ENCODE results near the gene SLC39A3. TPM values are rescaled to one million over a fixed set of nuclear protein-coding genes. Genes with fewer than 3 reads are reported as not detected.

The SLC39A3 gene
- total RNA-seq, 8 experiments from 2014 or later = 13.7 to 33.4 (median 26.4) TPM

DNA sequence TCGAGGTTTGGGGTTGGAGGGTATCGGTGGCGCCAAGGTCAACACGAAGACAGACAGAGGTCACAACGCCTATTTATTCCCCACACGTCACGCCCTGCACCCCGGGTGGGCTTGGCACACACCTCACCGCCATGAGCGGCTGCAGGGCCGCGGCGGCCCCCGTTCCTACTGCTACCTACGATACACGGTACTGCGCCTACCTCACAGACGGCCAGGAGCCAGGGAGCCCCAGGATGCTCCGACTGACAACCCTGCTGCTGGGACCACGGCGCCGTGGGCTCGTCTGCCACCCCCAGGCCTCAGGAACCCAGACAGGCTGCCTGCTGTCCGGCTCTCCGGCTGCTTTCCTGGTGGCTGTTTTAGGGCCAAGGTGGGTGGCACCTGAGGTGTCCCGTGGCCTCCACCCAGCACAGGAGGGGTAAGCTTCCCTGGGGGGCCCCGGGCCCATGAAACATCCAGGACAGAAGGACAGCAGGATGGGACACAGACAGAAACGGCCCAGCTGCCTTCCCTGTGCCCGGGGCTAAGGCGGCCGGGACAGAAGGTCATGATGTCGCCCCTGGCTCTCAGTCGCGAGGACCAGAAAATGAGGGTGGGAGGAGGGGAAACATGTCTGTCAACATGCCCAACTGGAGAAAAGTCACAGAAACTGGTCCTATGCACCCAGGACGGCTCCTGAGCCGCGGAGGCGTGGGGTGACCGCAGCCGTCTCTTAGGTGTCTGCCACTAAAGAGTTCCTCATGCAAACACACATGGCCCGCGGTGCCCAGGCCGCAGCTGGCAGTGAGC, 15.0 kb upstream of the SLC39A3 start:
- H3K27ac ChIP-seq = no peak overlapping the region
- H3K4me1 ChIP-seq (replicated peaks in 1 of 2) = no peaks in the 10 kb centered on the region
- 60 to 100% (median 92%) methylated on average over 1 to 8 of the region's 43 CpGs; no CpG with 5 or more reads in 7 of the 10 experiments for WGBS, 10 experiments
- in situ Hi-C loops (cut with MboI; ENCODE audit: low pct_unique_long_range_greater_than_20kb in 2 of 9, low sequenced_read_pairs in 9 of 9, unreplicated experiment in 9 of 9) = no loop called here
- H3K4me3 ChIP-seq = no peak overlapping the region
- ATAC-seq (replicated peaks in 6 of 8) = peak in 4 of 8 experiments; percentile 14 to 18 (median 15)

DNA sequence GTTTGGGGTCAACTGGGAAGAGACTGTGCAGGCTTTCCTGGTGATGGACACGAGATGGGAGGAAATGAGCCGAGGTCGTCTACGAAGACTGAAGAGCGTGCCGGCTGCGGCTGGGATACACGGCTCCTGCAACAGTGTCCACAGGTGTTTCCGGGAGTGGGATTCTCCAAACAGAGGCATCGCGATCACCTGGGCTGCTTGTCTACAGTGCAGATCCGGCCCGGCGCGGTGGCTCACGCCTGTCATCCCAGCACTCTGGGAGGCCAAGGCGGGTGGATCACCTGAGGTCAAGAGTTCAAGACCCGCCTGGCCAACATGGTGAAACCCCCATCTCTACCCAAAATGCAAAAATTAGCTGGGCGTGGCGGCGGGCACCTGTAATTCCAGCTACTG, 11.6 kb upstream of the SLC39A3 start:
- in situ Hi-C loops (cut with MboI; ENCODE audit: low pct_unique_long_range_greater_than_20kb in 2 of 9, low sequenced_read_pairs in 9 of 9, unreplicated experiment in 9 of 9) = no loop called here

DNA sequence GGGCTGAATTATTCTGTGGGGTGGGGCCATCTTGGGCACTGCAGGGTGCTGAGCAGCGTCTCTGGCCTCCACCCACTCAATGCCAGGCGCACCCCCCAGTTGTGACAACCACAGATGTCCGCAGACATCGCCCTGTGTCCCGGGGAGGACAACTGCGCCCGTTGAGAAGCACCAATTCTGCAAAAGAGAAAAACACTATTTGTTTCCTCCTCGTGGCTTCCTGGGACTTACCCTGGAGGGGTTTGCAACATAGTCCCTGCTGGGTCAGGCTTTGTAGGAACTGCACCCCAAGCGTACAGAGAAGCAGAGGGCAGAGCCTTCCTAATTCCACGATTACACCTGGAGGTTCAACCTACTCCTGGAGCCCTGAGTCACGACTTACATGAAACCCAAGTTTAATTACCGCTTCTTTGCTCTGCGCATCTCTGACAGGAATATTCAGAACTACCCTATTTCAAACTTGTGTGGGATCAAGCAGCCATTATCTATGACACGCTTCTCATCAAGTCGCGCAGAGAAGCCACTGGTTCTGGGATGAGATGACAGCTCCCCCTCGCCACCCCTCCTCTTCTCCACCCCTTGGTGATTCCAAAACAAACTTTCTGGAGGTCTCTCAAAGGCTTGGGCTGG, 11.1 kb upstream of the SLC39A3 start:
- no peak overlapping the region for H3K27ac ChIP-seq
- WGBS, 10 experiments = 30 to 100% (median 69%) methylated on average over 2 to 12 of the region's 17 CpGs; no CpG with 5 or more reads in 4 of the 10 experiments
- in situ Hi-C loops (cut with MboI; ENCODE audit: low pct_unique_long_range_greater_than_20kb in 2 of 9, low sequenced_read_pairs in 9 of 9, unreplicated experiment in 9 of 9) = no loop called here
- H3K4me3 ChIP-seq = no peak overlapping the region
- no peak for ATAC-seq (replicated peaks in 6 of 8)
- H3K4me1 ChIP-seq (replicated peaks in 1 of 2) = no peaks in the 10 kb centered on the region

More for the DNA sequence above, 11.6 kb upstream of the SLC39A3 start:
- ATAC-seq (replicated peaks in 6 of 8) = no peak
- no peaks in the 10 kb centered on the region for H3K4me1 ChIP-seq (replicated peaks in 1 of 2)
- no peak overlapping the region for H3K4me3 ChIP-seq
- H3K27ac ChIP-seq = no peak overlapping the region
- WGBS, 10 experiments = 79 to 88% (median 81%) methylated on average over 5 to 20 of the region's 21 CpGs; no CpG with 5 or more reads in 7 of the 10 experiments

DNA sequence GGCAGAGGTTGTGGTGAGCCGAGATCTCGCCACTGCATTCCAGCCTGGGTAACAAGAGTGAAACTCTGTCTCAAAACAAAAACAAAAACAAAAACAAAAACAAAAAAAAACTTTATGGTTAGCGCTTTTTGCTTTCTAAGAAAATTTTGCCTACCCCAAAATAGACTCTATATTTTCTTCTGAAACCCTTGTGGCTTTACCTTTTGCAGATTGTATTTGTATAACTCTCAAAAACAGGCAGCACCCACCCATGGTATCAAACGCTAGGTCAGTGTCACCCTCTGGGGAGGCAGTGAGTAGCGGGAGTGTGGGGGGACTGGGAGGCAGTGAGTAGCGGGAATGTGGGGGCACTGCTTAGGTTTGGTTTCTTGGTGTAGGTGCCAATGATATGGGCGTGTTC, 7.5 kb upstream of the SLC39A3 start:
- Histone ChIP-seq H3K27ac (no peak overlapping the region), H3K4me3 (no peak overlapping the region), H3K4me1 (replicated peaks in 1 of 2) (no peaks in the 10 kb centered on the region)
- 0 to 100% (median 77%) methylated on average over 1 to 5 of the region's 7 CpGs; no CpG with 5 or more reads in 4 of the 10 experiments for WGBS, 10 experiments
- no peak for ATAC-seq (replicated peaks in 6 of 8)
- in situ Hi-C loops (cut with MboI; ENCODE audit: low pct_unique_long_range_greater_than_20kb in 2 of 9, low sequenced_read_pairs in 9 of 9, unreplicated experiment in 9 of 9) = loop anchor here in 2 of 9 experiments (5.0 to 10.0 kb wide), 2 partner anchors 93 to 95 kb away; no protein-coding TSS in a partner anchor

DNA sequence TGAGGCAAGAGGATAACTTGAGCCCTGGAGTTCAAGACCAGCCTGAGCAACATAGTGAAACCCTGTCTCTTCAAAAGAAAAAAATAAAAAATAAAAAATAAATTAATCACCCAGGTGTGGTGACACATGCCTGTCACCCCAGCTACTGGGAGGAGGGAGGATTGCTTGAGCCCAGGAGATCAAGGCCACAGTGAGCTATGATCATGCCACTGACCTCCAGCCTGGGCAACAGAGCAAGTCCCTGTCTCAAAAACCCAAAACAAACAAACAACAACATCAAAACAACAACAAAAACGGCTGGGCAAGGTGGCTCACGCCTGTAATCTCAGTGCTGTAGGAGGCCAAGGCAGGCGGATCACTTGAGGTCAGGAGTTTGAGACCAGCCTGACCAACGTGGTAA, 4.3 kb upstream of the SLC39A3 start:
- 0 to 20% (median 11%) methylated on average over 1 to 4 of the region's 4 CpGs; no CpG with 5 or more reads in 2 of the 10 experiments for WGBS, 10 experiments
- Histone ChIP-seq H3K4me1 (replicated peaks in 1 of 2) (peaks cover 0 to 2% of the 10 kb centered on the region in 2 donors), H3K27ac (no peak overlapping the region), H3K4me3 (no peak overlapping the region)
- no peak for ATAC-seq (replicated peaks in 6 of 8)
- in situ Hi-C loops (cut with MboI; ENCODE audit: low pct_unique_long_range_greater_than_20kb in 2 of 9, low sequenced_read_pairs in 9 of 9, unreplicated experiment in 9 of 9) = loop anchor here in 1 of 9 experiments (10.0 kb wide), 1 partner anchor 89 kb away; no protein-coding TSS in a partner anchor

DNA sequence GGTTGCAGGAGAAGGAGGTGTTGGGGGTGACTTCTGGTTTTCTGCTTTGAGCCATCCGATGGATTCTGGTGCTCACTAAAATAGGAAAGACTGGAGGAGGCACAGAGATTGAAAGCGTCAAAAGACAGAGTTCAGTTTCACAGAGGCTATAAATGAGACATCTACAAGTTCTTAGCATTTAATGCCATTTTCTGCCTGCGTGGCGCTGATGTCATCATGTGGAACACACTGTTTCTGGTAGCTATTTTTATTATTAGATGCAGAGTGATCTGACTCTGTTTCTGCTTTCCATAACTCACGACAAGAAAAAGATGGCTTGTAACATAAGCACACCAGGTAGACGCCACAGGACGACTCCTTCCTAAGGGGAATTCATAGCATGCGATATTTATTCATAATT, 3.3 kb upstream of the SLC39A3 start:
- 6 to 80% (median 47%) methylated on average over 1 to 8 of the region's 8 CpGs; no CpG with 5 or more reads in 1 of the 10 experiments for WGBS, 10 experiments
- no peak overlapping the region for H3K27ac ChIP-seq
- no peak overlapping the region for H3K4me3 ChIP-seq
- peaks cover 0 to 4% of the 10 kb centered on the region in 2 donors for H3K4me1 ChIP-seq (replicated peaks in 1 of 2)
- in situ Hi-C loops (cut with MboI; ENCODE audit: low pct_unique_long_range_greater_than_20kb in 2 of 9, low sequenced_read_pairs in 9 of 9, unreplicated experiment in 9 of 9) = loop anchor here in 1 of 9 experiments (10.0 kb wide), 1 partner anchor 88 kb away; no protein-coding TSS in a partner anchor
- no peak for ATAC-seq (replicated peaks in 6 of 8)

DNA sequence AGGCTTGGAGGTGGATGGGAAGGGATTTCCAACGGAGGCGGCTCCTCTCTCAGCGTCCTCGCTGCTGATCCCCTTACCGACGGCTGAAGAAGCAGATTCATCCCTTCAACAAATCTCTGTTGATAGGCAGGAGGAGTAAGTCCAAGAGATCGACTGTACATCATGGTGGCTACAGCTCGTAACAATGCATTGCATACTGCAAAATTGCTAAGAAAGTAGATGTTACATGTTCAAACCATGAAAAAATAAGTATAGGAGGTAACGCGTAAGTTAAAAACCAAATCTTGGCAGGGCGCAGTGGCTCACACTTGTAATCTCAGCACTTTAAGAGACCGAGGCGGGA, 468 bp upstream of the SLC39A3 start:
- peak overlapping the region; percentile 3 to 92 (median 80) for H3K4me3 ChIP-seq
- in situ Hi-C loops (cut with MboI; ENCODE audit: low pct_unique_long_range_greater_than_20kb in 2 of 9, low sequenced_read_pairs in 9 of 9, unreplicated experiment in 9 of 9) = loop anchor here in 1 of 9 experiments (10.0 kb wide), 1 partner anchor 85 kb away; no protein-coding TSS in a partner anchor

DNA sequence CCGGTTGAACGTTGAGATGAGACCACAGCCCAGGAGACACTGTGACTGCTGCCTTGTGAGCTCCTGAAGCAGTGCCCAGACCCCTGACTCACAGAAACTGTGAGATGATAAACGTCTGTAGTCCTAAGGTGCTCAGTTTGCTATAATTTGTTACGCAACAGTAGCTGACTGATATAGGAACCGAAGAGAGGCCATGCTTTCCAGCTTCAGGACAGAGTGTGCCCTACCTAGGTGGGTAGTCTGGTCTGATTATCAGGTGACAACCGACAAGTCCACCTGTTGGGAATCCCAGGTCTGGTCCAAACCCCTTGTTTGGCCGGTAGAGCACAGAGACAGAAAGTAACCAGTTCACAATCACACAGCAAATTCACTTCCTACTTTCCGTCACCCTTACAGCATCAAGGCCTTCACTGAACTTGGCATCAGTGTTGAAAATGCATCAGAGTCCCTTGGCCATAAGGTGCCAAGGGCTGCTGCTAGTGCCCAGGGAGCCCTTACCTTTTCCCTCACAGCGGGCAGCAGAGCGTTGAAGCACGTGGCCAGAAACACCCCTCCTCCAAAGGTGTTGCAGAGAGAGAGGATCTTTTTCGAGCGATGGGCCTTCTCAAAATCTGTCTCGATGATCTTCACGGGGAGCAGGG, 3.1 kb downstream of the SLC39A3 start:
- in situ Hi-C loops (cut with MboI; ENCODE audit: low pct_unique_long_range_greater_than_20kb in 2 of 9, low sequenced_read_pairs in 9 of 9, unreplicated experiment in 9 of 9) = no loop called here
- ATAC-seq (replicated peaks in 6 of 8) = no peak
- Histone ChIP-seq H3K4me1 (replicated peaks in 1 of 2) (peaks cover 11 to 16% of the 10 kb centered on the region in 2 donors), H3K4me3 (no peak overlapping the region), H3K27ac (no peak overlapping the region)
- WGBS, 10 experiments = 80 to 100% (median 98%) methylated on average over 1 to 10 of the region's 15 CpGs; no CpG with 5 or more reads in 3 of the 10 experiments

More for the DNA sequence above, 468 bp upstream of the SLC39A3 start:
- 23 to 97% (median 59%) methylated on average over 3 to 13 of the region's 13 CpGs; no CpG with 5 or more reads in 2 of the 10 experiments for WGBS, 10 experiments
- peaks cover 0 to 4% of the 10 kb centered on the region in 2 donors for H3K4me1 ChIP-seq (replicated peaks in 1 of 2)
- ATAC-seq (replicated peaks in 6 of 8) = no peak
- H3K27ac ChIP-seq = no peak overlapping the region

DNA sequence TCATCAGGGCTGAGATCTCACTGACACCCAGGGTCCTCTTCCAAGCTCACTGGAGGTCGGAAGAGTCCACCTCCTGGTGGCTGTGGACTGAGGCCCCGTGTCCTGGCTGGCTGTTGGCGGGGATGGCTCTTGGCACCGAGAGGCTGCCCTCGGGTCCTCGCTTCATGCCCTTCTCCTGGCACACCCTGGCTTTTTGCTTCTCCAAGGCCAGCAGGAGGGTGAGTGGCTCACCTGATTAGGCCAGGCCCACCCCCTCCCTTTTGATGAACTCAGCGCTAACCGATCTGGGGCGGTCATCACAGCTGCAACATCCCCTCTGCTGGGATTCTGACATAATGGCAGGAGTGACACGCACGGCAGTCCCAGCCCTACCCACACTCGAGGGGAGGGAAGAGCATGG, 4.4 kb downstream of the SLC39A3 start:
- 88 to 91% methylated on average over 4 to 9 of the region's 12 CpGs; no CpG with 5 or more reads in 8 of the 10 experiments for WGBS, 10 experiments
- ATAC-seq (replicated peaks in 6 of 8) = no peak

DNA sequence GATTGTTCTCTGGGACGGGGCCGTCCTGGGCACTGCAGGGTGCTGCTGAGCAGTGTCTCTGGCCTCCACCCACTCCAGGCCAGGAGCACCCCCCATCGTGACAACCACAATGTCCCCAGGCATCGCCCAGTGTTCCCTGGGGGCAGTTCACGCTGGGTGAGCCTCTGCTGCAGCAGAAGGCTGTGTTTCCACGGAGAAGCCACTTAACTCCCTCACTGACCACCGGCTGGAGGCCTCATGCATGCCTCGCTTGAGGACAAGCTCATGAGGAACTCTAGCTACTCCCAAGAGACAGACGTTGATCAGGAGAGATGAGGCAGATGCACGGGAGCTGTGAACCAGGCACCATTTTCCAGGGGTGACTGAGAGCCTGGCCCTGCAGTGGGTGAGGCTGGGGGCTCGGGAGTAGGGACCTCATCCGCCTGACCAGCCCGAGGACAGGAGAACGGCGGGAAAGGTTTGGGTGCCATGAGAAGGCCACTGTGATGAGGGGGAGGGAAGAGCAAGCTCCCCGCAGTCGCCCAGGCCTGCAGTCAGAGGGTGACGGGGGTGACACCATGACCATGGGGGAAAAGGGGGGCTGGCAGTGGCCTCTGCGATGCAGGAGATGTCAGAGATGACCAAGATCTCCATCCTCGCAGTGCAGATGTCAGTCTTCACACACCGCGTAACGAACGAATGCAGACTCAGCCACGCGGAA, 5.1 kb downstream of the SLC39A3 start:
- 70 to 90% (median 90%) methylated on average over 2 to 4 of the region's 26 CpGs; no CpG with 5 or more reads in 6 of the 10 experiments for WGBS, 10 experiments
- Histone ChIP-seq H3K4me3 (no peak overlapping the region), H3K27ac (peak overlapping the region; percentile 30 to 71), H3K4me1 (replicated peaks in 1 of 2) (peaks cover 16 to 18% of the 10 kb centered on the region in 2 donors)
- peak in 2 of 8 experiments; percentile 4 to 13 for ATAC-seq (replicated peaks in 6 of 8)
- in situ Hi-C loops (cut with MboI; ENCODE audit: low pct_unique_long_range_greater_than_20kb in 2 of 9, low sequenced_read_pairs in 9 of 9, unreplicated experiment in 9 of 9) = no loop called here

More for the DNA sequence above, 4.4 kb downstream of the SLC39A3 start:
- Histone ChIP-seq H3K4me3 (no peak overlapping the region), H3K27ac (no peak overlapping the region), H3K4me1 (replicated peaks in 1 of 2) (peaks cover 16 to 18% of the 10 kb centered on the region in 2 donors)
- in situ Hi-C loops (cut with MboI; ENCODE audit: low pct_unique_long_range_greater_than_20kb in 2 of 9, low sequenced_read_pairs in 9 of 9, unreplicated experiment in 9 of 9) = no loop called here

DNA sequence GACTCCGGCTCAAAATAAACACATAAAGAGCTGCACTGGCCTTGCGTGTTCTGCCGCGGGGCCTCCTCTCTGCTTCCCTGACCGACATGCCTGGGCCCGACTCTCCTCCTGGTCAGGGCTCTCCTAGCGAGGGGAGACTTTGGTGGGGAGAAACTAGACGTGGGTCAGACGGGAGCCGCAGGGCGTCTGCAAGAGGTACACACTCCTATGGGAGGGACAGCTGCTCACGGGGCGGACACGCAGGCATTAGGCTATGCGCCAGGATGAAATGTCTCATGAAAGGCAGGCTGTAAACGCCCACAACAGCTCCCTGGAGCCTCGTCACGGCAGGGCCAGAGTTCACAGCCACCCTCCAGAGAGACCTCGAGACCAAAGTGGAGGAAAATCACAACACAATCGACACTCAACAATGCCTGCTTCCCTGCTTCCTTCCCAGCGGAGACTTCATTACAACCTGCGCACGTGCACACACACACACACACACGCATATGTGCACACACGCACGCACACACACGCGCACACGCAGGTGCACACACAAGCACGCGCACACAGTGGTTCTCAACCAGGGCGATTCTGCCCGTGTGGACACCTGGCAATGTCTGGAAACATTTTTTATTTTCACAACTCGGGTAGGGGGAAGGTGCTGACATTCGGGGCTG, 5.8 kb downstream of the SLC39A3 start:
- Histone ChIP-seq H3K4me1 (replicated peaks in 1 of 2) (peaks cover 15 to 16% of the 10 kb centered on the region in 2 donors), H3K4me3 (no peak overlapping the region), H3K27ac (peak overlapping the region; percentile 30 to 71)
- peak; percentile 3 to 100 (median 54) for ATAC-seq (replicated peaks in 6 of 8)
- in situ Hi-C loops (cut with MboI; ENCODE audit: low pct_unique_long_range_greater_than_20kb in 2 of 9, low sequenced_read_pairs in 9 of 9, unreplicated experiment in 9 of 9) = no loop called here
- WGBS, 10 experiments = 60 to 97% (median 87%) methylated on average over 1 to 14 of the region's 35 CpGs; no CpG with 5 or more reads in 5 of the 10 experiments

DNA sequence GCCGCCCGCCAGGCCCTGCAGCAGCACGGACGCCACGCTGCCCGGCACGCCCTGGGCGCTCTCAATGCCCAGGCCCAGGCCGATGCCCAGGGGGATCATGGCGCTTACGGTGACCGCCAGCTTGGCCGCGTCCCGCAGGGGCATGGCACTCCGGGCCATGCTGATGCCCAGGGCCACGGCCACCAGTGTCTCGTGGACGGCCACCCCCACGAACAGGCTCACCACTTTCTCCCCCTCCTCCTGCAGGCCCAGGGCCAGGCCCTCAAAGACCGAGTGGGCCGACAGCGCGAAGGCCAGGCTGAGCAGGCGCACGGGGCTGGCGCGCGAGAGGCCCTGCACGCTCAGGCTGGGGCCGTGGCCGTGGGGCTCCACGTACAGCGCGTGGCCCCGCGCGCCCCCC, 6.9 kb downstream of the SLC39A3 start:
- H3K4me1 ChIP-seq (replicated peaks in 1 of 2) = peaks cover 14 to 16% of the 10 kb centered on the region in 2 donors
- no peak overlapping the region for H3K27ac ChIP-seq
- peak in 1 of 8 experiments; percentile 5 for ATAC-seq (replicated peaks in 6 of 8)
- in situ Hi-C loops (cut with MboI; ENCODE audit: low pct_unique_long_range_greater_than_20kb in 2 of 9, low sequenced_read_pairs in 9 of 9, unreplicated experiment in 9 of 9) = no loop called here
- 92 to 100% (median 99%) methylated on average over 1 to 18 of the region's 38 CpGs; no CpG with 5 or more reads in 5 of the 10 experiments for WGBS, 10 experiments
- no peak overlapping the region for H3K4me3 ChIP-seq
